Dermis microvascular lymphatic vessel endothelial cell (primary cell): ENCODE measurements around the gene CERS2. TPM values are rescaled to one million over a fixed set of nuclear protein-coding genes. Genes with fewer than 3 reads are reported as not detected.
A peak's percentile ranks its signal among the peaks of the same experiment; 100 is the strongest.

Experiments
- DNase-seq, 2 donors: peaks; one replicate each; pipeline versions ENCODE4 v3.0.0 to v3.0.0-alpha.2; 2010; ENCODE audit warnings: low read depth in 2 of 2
- total RNA-seq: library from RNA; depleted of rRNA; stranded (reverse); fragments of >200 nt; gene quantifications from 2 replicates; pipeline ENCODE4 v1.2.1, GENCODE V29; 2014

The CERS2 gene
- total RNA-seq, 1 donor from 2014 or later: 64.7 TPM

DNA sequence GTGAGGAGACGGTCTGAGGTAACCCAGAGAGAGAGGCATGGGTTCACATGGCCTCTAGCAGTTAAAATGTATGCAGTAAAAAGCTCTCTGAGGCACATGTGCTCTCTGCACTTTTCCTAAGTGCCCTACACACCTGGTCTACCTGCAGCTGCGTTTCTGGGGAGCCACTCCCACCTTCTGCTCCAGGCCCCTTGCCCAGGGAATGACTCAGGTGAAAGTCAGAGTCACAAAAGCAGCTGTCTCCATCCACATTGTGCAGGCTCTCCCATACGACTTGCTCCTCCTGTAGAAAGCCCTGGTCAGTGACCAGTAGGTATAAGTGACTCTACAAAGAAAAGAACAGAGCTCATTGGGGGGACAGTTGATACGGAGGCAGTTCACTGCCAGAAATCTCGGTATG, 23.3 kb upstream of the CERS2 start:
- no peak for DNase-seq

DNA sequence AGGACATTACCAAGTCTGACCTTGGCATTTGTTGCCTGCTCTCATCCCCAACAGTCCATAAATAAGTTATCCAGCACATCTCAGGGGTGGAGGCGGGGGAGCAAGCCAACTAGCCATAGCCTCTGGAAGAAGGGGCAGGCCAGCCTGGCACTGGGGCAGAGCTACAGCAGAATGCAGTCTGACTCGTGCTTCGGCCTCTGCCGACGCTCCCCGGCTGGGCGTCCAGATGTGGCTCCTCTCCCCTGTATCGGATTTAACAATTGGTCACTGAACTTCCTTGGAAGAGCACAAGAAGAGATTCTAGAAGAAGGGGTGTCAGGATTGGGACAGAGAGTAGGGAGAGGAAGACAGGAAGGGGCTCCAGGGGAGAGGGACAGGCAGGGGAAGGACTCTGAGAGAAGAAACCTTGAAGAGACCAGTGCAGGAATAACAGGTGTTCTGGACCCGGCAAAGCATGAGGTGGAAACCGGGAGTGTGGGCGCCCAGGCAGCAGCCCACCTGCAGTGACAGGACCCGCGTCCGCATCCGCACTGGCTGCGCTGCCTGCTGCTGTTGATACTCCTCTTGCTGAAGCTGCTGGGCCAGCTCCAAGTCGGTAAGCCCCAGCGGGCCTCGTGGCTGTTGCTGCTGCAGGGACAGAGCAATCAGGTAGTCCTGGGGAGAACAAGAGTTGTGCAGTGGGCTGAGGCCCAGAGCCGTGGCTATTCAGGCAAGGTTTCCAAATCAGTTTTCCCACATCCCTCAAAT, 22.7 kb upstream of the CERS2 start:
- DNase-seq: no peak

DNA sequence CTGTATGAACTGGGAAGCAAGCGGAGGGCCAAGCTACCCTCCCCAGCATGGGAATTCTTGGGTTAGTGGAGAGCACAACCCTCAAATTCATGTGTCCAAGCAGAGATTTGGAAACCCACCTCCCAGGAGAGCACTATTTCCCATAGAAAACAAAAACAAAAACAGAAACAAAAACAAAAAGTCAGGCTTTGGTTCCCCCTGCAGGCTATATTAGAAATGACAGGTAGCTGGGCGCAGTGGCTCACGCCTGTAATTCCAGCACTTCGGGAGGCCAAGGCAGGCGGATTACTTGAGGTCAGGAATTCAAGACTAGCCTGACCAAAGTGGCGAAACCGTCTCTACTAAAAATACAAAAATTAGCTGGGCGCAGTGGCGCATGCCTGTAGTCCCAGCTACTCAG, 21.3 kb upstream of the CERS2 start:
- DNase-seq: peak in 1 of 2 donors; percentile 25

DNA sequence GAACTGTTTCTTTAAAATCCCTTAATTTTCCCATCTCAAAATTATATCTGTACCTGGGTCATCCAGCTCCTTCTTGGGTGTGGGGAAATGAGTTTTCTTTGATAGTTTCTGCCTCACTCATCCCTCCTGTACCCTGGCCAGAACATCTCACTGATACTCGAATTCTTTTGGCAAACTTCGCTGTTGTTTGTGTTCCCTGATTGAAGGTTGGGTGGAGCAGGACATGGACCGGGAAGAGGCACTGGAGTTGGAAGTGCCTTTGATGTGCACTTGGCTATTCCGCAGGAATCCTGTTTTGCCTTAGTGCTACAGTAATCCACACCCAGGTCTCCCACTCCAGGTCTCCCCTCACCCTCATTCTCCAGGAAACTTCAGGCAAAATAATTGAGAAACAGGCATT, 20.8 kb upstream of the CERS2 start:
- no peak for DNase-seq

DNA sequence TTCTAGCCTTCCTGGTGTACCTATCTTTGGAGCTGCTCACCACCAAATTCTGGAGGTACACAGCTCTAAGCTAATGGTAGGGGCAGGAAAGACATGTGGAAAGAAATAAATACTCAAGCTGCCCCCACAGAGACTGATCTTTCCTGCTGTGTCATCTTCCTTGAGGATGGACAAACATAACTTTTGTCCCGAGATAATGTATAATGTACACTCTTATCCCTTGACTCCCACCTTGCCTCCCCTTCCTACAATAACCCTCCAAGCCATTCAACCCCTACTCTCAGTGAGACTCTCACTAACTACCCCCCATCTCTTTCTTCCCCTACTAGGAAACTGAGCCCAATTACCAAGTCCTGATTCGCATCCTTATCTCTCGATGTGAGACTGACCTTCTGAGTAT, 19.6 kb upstream of the CERS2 start:
- DNase-seq: no peak

DNA sequence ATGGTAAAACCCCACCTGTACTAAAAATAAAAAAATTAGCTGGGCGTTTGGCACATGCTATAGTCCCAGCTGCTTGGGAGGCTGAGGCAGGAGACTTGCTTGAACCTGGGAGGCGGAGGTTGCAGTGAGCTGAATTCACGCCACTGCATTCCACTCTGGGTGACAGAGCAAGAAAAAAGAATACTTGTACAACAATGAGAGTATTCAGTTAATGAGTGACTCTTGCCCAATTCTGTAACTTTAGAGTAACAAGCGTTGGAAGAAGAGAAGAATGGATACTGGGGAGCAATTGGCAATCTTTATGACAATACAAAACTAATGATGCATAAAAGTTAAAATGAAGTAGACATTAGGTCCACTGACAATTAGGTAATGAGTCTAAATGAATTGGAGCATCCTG, 18.0 kb upstream of the CERS2 start:
- DNase-seq: no peak

DNA sequence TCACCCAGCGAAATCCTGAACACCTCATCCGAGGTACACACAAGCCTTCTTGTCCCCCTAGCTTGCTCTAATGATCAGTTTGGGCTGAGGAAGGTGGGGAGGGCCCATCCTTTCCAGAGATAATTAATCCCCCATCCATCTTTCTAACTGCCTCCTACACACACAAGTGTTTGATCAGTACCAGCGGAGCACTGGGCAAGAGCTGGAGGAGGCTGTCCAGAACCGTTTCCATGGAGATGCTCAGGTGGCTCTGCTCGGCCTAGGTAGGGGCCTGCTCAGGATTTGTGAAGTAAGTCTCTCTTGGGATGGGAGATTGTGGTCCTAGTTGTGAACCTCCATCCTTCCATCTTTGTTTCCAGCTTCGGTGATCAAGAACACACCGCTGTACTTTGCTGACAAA, 13.3 kb upstream of the CERS2 start:
- no peak for DNase-seq

DNA sequence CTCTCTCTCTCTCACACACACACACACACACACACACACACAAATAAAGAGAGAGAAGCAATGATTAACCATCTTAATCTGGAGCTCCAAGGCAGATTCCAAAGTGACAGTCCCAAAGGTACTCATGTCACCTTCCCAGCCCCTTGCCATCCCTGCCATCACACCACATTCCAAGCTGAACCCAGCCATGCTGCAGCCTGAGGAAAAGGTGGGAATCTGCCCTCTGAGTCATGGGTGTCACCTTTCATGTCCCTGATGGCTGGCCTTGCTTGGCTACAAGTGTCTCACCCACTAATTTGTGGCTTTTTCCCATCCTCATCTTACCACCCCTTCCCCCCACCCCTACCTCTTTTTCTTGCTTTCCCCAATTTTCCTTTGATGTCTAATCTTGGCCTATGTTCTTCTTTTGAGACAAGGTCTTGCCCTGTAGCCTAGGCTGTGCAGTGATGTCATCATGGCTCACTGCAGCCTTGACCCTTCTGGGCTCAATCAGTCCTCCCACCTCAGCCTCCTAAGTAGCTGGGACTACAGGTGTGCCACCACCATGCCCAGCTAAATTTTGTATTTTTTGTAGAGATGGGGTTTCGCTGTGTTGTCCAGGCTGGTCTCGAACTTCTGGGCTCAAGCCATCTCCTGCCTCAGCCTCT, 10.7 kb upstream of the CERS2 start:
- no peak for DNase-seq

DNA sequence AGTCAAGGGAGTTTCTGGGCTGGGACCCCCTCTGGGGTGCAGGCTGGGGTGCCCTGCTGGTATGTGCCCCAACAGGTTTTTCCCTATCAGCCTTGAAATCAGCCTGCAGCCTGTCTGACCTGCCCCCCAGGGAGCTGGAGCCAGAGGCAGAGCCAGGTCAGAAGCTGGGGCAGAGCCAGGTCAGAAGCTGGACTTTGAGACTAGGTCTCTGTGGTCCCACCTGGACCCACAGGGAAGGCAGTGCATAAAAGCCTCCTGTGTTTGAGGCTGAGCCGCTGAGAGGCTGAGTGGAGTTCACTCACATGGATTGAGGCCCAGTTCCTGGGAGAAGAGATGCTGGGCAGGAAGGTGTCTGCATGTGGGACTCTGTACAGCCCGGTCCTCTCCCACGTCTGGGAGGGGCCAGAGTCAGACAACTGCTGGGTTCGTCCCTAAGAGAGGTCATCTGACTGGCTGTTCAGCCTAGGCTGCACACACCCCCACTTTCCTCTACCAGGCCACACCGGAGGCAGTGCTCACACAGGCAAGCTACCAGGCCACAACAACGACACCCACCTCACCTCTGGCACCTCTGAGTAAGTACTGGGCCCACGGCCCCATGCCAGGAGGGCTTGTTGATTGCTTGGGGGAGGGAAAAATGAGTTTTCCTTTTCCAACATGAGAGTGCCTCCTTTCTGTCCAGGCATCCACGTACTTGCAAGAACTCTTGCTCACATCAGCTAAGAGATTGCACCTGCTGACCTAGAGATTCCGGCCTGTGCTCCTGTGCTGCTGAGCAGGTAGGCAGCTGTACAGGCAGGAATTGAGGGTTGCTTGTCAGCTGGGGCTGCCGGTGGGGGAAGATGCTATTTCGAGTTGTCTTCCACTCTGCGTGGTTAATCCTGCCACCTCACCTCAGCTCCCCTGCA, 7.4 kb upstream of the CERS2 start, which contains the start of gene ANXA9:
Gene ANXA9, plus strand, starts transcription at position 488 of the 908 bp plus-strand sequence. CDS start 814 bp downstream, outside the sequence.
- no peak for DNase-seq

DNA sequence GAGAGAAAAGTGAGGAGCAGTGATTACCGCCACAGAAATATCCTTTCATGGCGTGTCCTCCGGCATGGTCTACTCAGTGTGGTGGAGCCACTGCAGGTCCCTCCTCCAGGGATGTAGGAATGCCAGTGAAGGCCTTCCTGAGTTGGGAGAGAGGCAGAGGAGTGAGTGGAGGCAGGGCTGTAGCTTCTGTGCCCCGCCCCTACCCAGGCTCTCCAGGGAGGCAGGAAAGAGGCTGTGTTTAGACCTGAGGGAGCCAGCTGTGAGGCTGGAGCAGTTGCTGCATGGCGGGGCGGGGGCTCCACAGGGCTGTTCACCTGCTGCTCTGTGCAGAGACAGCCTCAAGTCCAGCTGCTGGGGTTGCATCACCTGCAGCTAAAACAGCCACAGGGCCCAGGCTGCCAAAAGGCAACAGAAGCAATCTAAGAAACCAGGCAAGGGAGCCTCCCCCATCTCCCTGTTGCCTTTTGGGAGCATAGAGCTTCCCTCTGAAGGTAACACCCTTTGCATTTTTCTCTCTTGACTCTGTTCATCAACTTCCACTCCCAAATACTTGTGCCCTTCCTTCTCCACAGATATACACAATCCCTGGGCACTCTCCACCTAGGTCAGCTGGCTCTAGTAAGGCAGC, 6.7 kb upstream of the CERS2 start:
- DNase-seq: no peak

DNA sequence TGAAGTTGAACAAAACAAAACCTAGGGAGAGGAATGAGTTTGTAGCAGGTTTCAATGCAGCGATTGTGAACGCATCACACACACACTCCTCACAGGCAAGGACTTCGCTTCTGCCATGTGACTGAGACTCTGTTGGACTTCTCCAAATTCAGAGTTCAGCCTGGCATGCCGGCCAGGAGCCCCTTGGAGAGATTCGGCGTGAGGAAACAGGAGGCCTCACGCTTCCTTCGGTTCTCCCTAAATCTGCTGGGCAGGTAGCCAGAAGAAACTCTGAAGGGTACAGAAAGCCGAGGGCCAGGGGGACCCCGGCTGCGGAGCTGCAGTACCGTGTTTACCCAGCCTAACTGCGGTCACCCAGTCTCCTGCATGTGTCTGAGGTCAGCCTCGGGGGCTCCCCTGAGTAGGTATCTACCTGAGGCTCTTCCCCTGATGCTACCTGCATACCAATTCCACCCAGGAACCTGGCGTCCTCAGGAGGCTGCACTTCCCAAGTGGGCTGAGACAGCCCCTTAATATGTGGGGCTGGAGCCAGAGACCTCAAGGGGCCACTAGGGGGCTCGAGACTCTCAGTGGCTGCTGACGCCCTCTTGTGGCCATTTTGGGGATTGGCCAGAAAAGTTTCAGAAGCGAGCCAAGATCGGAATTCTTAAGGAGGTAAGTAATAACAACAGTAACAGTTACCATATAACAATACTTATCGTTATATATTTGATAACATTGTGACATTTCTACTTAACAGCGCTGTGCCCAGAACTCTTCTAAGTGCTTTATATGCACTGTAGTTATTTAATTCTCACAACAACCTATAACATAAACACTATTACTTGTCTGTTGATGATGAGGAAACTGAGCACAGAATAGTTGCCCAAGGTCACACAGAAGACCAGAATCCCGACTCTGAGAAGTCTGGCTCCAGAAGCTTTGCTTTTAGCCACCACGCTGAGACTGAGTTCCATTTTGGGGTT, 4.7 kb upstream of the CERS2 start:
- peak; percentile 51 to 87 for DNase-seq

DNA sequence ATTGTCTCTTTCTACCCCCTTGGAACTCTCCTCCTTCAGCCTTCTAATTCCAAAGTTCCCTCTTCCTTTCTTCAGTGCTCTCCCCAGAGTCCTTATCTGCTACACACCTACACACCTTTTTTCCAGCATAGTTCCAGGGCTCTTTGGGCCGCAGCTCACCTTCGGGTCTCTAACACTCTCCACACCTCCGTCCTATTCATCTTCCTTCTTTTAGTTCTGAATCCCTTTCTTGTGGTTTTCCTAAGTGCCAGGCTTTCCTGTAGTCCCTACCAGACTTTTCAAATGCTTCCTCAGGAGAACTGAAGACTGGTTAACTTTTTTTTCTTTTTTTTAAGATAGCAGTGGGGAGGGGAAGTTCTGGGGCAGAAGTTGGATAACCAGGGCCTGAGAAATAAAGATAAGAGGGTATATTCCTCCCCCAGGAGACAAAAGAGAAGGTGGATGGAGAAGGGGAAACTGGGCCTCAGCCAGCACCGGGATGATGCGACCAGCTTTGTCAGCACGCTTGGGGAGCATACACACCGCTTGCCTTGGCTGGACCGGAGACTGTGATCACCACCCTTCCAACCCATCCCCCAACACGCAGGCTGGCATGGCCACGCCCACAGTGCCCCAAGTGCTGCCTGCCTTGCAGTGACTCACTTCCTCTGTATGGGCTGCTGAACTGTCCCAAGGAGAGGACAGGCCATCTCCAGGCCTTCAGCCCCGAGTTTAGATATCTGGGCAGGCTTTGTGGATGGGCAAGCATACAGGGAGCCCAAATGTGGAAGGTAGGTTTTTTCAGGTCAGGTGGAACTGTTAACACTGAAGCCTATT, 2.5 kb upstream of the CERS2 start:
- peak in 1 of 2 donors; percentile 67 for DNase-seq

DNA sequence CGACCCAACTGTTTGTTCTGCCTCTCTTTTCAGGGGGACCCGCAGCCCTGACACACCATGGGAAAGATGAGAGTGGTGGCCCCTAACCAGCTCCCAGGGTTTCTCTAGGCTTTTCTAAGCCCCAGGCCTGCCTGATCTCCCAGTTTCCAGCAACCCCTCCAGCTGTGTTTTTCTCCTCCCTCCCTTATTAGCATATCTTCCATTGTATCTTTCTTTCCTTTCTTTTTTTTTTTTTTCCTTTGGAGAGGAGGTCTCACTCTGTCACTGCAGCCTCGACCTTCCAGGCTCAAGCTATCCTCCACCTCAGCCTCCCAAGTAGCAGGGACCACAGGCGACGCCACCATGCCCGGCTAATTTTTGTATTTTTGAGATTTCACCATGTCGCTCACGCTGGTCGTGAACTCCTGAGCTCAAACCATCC, 1.8 kb upstream of the CERS2 start:
- DNase-seq: no peak

DNA sequence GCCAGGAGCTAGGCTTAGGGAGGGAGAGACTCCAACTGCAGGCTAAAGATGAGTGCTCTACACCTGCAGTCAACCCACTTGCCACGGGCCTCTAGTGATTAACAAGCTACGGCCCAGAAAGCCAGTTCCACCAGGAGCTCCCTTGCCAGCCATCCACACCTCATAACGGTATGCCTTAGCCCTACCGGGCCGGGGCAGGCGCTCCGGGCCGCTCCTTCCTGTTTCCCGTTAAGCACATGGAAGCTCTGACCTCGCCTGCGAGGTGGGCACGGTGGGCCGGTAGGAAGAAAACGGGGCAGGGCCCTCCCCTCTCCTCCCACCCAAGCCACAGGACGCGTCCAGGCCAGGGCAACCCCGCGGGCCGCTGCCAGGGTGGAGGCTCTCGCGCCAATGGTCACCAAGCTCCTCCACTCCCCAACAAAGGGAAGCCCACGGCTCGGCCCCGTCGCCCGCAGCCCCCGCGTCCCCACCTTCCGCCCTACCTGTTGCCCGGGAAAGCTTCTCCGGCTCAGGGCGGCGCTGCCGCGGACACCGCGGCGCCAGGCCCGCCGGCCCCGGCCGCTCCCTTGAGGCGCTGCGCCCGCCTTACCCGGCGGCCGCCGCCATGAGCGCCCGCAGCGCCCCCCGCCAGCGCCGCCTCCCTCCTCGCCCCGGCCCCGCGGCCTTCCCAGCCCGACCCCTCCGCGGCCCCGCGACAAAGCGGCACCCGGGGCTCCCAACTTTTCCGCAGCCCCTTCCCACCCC, 627 bp downstream of the CERS2 start:
- DNase-seq: peak; percentile 12 to 58

DNA sequence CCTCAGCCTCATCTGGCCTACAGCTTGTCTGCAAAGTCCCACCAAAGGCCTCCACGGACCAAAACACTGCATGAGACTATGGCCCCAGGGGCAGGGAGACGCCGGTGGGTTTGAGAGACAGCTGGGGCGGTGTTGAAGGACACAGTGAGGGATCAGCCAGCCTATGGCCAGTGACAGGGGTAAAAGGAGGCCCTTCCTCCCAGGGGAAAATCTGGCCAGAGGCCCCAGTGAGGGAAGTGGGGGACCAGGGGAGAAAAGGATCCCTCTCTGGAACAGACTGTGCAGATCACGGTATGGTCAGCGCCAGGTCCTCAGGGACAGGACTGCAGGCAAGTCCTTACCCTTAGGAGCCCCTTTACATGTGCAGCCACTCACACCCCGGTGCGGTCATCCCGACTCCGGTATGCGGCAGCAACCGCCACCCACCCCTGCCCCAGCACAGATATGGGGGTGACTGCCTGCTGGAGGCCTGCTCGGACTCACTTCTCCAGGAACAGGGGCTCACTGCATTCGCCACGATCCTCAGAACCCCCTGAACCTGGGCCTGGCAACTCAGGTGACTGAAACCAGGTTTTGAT, 1.3 kb downstream of the CERS2 start:
- peak in 1 of 2 donors; percentile 19 for DNase-seq

DNA sequence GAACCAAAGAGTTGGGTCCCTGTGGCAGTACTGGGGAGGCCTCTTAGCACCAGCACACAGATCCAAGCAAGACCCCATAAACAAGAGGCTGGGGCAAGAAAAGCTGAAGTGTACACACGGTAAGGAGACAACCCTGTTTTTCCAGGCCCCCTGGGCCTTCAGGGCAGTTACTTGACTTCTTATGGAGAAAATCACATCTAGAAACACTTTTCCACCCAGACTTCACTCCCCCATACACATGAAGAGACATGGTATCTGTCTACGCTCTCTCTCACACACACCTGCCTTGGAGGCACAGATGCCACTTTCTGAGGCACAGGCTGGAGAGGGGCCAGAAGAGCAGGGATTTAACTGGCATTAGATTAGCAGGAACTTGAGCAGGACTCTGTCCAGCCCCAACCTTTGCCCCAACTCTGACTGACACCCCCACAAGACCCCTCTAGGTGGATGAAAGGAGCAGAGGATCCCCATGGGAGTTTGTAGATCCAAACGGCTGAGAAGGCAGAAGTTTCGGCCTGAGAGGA, 2.2 kb downstream of the CERS2 start:
- no peak for DNase-seq

DNA sequence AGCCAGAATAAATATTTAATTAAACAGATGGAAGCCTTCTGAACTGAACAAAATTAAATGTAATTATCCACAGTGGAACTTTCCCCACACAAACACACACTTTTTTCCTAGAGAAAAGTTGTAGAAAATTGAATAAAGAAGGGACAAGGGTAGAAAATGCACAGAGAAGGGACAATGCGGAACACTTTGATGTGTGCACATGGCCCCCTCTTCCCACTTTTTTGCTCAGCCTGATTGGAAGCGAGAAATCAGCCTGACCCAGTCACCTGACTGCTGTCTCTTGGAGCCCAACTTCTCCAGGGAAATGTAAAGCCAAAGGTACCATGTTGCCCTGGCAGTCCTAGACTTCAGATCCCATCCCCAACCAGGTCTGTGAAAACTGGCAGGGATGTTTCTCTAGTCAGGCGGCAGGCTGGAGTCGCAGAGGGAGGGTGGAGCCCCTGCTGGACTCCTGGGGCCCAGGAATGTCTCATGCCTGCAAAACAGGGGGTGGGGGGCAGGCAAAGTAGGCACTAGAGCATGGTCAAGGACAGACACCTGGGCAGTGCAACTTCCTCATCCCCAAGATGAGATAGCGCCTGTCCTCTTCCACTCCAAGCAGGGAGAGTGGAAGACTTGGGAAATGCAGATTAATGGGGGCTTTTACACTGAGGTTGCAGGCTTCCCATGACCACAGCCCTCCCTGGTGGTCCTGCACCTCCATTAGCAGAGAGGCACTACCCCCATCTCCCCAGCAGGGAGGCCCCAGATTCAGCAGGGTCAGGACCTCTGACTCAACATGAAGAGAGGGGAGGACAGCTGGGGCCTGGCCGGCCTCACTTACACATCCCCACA, 2.8 kb downstream of the CERS2 start:
- DNase-seq: no peak
